ENCODE results near the gene TMEM151A.
"Not testable (repeated sequence)": the region's sequence is repeated elsewhere in the genome, so short reads cannot be mapped to it uniquely, and the experiment has no call there.

The TMEM151A gene

GRCh38 chr11:66291706-66292542 is at the start of gene TMEM151A:
TSS of gene TMEM151A (plus strand) at chr11:66291894. CDS start at chr11:66292014, 120 bp downstream.
- no peak for DNase-seq (ENCODE audit: low read depth)

DNA sequence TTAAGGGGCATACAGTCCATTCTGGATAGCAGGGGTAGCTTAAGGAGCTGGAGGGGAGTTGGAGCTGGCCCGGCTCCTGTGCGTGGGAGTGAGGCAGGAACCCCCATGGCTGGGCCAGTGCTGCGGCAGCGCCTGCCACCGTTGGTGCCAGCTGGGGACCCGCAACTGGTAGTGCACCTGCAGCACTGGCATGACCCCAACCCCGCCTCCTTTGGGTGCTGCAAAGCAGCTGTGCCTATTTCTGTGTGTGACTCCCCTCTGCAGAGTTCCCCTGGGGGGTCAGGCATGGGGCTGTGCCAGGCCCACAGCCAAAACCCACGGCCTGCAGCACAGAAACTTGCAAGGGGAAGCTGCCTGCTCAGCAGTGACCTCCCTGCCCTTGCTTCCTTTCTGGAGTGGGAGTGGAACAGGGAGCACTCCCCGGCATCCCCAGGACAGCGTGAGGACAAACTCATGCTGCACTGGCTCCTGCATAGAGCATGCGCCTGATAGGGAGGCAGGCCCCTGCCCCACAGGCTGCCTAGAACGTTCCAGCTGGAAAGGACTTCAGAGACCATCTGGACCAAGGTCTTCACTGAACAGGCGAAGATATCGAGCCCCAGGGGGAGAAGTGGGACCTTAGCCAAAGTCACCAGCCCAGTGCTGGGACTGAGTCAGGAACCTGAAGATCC is 49.5 kb upstream of the TMEM151A start:
- DNase-seq (ENCODE audit: low read depth) = no peak

DNA sequence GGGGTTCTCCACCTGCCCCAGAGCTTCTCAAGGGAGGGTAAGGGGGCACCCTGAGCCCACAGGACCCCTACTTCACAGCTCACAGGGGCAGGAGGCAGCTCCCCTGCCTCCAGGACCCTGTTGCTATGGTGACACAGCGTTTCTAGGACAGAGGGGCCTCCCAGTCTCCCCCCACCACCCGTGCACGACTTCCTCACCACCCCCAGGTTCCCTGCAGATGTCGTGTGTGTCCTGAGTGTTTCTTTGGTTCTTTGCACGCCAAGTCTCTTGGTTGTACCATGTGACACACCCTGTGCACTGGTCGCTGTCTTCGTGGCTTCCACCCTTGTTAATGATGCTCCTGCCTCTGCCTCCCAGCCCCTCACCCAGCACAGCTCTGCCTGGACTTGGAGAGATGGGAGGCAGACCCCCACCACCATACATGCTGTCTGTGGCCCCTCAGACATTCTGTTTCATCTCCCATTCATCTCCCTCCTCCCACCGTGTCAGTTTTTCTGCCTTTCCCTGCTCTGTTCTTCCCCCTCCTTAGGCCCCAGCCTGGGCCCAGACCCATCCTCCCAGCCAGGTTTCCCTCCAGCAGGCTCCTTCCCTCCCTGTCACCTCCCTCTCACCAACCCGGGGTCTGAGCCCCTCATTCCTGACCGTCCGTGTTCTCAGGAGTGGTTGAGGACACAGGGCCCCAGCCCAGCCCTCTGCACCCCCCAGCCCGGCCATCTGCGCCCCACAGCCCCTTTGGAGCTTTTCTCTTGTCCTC is 47.7 kb upstream of the TMEM151A start:
- DNase-seq (ENCODE audit: low read depth) = no peak

DNA sequence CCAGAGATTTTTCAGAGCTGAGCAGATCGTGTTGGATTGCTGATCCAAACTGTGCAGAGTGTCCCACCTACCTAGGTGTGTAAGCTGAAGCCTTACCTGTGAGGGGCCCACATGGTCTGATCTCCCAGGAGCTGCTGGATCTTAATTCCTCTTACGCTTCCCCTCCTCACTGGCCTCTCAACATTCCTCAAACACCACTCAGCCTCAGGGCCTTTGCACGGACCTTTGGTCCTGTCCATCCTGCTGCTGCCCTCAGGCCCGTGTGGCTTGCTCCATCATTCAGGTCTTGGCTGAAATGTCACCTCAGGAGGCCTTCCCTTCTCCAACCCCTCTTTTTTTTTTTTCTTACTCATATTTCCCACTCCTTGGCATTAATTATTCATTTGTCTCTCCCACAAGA is 44.4 kb upstream of the TMEM151A start:
- DNase-seq (ENCODE audit: low read depth) = no peak

- DNase-seq (ENCODE audit: low read depth) = no peak
Observed at GRCh38 chr11:66247801-66248200, 43.9 kb upstream of the TMEM151A start.

- no peak for DNase-seq (ENCODE audit: low read depth)
Observed at GRCh38 chr11:66248903-66249302, 42.8 kb upstream of the TMEM151A start.

DNA sequence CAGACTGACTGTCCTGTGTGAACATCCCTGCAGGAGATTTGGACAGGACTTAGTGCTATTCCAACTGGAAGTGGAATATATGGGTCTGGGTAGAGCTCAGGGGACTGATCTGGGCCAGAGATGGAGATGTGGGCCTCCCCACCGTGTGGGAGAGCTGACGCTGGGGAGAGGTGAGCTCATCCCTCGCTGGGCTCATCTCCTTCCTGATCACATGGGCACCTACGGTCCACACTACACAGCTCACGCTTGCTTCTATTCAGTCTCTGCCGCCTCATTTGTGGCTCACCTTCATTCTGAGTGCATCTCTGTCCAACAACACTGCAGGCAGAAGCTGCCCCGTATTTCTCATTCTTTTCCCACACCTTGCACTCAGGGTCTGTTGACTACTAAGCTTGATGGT is 39.9 kb upstream of the TMEM151A start:
- DNase-seq (ENCODE audit: low read depth) = no peak

DNA sequence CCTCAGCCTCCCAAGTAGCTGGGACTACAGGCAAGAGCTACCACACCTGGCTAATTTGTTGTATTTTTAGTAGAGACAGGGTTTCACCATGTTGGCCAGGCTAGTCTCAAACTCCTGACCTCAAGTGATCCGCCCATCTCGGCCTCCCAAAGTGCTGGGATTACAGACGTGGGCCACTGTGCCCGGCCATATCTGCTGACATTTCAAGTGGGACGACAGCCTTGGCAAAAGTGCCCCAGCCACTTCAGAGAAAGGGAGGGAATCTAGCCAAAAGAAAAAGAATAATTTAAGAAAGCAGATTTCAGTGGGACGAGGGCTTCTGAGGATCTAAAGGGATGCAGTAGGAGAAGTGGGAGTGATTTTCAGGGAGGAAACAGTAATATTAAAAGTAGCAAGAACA is 38.6 kb upstream of the TMEM151A start:
- DNase-seq (ENCODE audit: low read depth) = not testable (repeated sequence)

DNA sequence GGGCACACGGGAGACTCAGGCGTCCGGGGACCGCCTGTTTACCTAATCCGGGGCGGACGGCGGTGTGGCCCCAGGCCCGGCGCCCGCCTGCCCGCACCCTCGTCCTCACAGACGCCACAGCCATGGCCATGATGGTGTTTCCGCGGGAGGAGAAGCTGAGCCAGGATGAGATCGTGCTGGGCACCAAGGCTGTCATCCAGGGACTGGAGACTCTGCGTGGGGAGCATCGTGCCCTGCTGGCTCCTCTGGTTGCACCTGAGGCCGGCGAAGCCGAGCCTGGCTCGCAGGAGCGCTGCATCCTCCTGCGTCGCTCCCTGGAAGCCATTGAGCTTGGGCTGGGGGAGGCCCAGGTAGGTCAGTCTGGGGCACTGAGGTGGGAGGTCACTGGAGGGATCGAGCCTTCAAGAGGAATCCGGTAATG is 33.2 kb upstream of the TMEM151A start:
- no peak for DNase-seq (ENCODE audit: low read depth)

DNA sequence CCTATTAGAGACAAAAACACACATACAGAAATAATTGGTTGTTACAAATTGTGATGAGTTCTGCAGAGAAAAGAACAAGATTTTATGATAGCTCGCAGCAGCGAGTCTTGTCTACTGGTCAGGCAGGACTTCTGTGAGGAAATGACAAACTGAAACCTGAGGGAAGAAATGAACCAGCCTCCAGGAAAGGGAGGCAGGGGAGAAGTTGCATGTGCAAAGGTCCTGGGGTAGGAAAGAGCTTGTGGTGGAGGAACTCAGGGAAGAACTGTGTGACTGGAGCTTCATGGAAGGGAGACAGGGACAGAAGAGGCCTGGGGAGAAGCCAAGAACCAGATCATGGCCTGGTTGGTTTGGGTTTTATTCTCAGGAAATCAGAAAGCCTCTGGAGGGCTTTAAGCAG is 32.5 kb upstream of the TMEM151A start:
- no peak for DNase-seq (ENCODE audit: low read depth)

GRCh38 chr11:66259956-66260355 is 31.7 kb upstream of the TMEM151A start:
- no peak for DNase-seq (ENCODE audit: low read depth)

DNA sequence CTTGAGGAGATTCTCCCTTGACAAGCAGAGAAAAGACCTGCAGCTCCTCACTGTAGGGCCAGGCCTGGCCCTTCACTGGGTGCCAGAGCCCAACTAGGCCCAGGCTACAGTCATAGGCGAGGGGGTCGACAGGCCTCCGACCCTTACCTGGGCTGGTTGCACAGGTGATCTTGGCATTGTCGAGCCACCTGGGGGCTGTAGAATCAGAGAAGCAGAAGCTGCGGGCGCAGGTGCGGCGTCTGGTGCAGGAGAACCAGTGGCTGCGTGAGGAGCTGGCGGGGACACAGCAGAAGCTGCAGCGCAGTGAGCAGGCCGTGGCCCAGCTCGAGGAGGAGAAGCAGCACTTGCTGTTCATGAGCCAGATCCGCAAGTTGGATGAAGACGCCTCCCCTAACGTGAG is 30.1 kb upstream of the TMEM151A start:
- DNase-seq (ENCODE audit: low read depth) = no peak

GRCh38 chr11:66262191-66262590 is 29.5 kb upstream of the TMEM151A start:
- no peak for DNase-seq (ENCODE audit: low read depth)

DNA sequence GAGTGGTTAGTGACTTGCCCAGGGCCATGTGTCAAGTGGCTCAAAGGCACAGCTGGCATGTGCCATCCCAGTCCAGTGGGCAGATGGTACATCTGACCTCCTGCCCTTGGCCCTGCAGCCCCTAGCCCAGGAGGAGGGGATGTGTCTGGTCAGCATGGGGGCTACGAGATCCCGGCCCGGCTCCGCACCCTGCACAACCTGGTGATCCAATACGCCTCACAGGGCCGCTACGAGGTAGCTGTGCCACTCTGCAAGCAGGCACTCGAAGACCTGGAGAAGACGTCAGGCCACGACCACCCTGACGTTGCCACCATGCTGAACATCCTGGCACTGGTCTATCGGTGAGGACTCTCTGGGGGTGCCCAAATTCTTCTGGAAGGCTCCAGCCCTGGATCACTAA is 29.0 kb upstream of the TMEM151A start:
- DNase-seq (ENCODE audit: low read depth) = no peak

DNA sequence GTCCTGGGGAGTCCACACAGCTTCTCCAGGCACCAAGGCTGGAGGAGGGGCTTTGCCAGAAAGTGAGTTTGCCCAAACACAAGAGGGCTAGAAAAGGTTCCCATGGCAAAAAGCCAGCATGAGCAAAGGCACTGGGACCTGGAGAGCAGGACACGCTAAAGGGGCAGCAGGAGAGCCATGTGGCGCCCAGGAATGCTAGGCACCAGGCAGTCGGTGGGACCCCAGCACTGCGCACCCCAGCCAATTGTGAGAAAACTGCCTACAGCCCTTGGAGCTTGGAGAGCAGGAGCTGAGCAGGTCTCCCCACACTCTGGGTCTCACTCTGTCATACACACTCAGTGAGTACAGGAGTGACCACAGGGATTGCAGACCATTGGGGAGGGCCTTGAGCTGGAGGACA is 28.5 kb upstream of the TMEM151A start:
- DNase-seq (ENCODE audit: low read depth) = no peak

- no peak for DNase-seq (ENCODE audit: low read depth)
Observed at GRCh38 chr11:66263785-66264184, 27.9 kb upstream of the TMEM151A start.

GRCh38 chr11:66264383-66264782 is 27.3 kb upstream of the TMEM151A start:
- no peak for DNase-seq (ENCODE audit: low read depth)

DNA sequence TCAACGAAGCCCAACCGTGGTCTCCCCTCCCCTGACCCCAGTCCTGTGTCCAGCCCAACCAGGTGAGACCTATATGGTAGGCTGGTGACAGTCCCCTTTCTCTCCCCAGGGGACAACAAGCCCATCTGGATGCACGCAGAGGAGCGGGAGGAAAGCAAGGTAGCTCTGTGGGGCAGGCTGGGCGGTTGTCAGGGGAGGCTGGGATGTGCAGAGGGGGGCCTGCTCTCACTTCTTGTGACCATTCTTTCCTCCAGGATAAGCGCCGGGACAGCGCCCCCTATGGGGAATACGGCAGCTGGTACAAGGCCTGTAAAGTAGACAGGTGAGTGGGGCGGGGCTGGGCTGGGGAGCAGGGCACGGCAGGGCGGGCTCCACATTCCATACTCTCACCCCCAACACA is 26.8 kb upstream of the TMEM151A start:
- DNase-seq (ENCODE audit: low read depth) = no peak

- DNase-seq (ENCODE audit: low read depth) = no peak
Observed at GRCh38 chr11:66265531-66266377, 25.9 kb upstream of the TMEM151A start.

DNA sequence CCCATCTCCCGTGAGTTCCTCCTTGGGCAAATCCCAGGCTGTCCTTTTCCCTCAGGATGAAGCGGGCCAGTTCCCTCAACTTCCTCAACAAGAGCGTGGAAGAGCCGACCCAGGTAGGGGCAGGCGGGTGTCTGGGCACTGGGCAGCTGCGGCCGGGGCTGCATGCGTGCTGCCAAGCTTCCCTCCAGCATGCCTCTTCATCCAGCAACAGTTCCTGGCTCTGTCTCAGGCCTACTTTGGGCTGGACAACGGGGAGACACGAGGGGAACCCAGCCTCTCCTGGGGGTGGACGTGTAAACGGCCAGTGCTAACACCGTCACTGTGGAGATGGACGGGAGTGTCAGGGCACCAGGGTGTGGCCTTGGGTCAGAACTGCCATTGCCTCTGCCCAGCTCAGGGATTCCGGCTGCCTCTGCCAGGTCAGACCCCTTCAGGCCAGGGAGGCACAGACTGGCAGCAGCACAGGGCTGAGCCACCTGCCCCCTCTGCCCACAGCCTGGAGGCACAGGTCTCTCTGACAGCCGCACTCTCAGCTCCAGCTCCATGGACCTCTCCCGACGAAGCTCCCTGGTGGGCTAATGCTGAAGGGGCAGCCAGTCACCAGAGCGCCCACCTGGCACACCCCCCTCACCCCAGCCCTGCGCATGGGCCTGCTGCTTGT is 25.2 kb upstream of the TMEM151A start:
- no peak for DNase-seq (ENCODE audit: low read depth)

DNA sequence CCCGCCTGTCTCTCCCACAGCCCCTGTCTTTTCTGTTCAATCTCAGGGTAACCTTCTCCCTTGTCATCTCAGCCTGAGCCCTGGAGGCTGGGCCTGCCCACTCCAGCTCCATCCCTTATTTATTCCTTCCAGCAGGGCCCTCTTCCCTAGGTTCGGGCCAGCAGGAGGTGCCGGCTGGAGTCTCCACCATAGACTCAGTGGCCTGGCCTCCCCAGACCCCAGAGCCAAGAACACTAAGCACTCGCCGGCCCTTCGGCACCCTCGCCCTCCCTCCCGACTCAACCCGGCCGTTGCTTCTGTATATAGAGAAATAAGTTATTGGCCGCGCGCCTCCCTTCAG is 24.7 kb upstream of the TMEM151A start:
- DNase-seq (ENCODE audit: low read depth) = no peak

All from CMK (cell line).